ENCODE data around the gene FBXO10. TPM values are rescaled to one million over a fixed set of nuclear protein-coding genes. Genes with fewer than 3 reads are reported as not detected.

Gene FBXO10, protein sequence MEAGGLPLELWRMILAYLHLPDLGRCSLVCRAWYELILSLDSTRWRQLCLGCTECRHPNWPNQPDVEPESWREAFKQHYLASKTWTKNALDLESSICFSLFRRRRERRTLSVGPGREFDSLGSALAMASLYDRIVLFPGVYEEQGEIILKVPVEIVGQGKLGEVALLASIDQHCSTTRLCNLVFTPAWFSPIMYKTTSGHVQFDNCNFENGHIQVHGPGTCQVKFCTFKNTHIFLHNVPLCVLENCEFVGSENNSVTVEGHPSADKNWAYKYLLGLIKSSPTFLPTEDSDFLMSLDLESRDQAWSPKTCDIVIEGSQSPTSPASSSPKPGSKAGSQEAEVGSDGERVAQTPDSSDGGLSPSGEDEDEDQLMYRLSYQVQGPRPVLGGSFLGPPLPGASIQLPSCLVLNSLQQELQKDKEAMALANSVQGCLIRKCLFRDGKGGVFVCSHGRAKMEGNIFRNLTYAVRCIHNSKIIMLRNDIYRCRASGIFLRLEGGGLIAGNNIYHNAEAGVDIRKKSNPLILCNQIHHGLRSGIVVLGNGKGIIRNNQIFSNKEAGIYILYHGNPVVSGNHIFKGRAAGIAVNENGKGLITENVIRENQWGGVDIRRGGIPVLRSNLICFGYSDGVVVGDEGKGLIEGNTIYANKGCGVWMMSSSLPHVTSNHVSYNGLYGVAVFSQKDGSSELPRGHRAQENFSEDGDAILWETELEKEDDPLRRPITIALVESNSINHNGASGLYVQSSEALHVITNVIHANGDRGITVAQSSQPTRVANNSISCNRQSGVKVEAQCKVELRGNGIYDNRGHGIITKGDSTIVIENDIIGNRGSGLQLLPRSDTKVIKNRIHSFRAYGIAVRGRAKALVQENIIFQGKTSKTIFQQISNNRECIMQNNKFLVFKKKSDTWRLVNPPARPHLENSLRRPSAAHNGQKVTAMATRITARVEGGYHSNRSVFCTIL
- 15.1 TPM for polyA plus RNA-seq

DNA sequence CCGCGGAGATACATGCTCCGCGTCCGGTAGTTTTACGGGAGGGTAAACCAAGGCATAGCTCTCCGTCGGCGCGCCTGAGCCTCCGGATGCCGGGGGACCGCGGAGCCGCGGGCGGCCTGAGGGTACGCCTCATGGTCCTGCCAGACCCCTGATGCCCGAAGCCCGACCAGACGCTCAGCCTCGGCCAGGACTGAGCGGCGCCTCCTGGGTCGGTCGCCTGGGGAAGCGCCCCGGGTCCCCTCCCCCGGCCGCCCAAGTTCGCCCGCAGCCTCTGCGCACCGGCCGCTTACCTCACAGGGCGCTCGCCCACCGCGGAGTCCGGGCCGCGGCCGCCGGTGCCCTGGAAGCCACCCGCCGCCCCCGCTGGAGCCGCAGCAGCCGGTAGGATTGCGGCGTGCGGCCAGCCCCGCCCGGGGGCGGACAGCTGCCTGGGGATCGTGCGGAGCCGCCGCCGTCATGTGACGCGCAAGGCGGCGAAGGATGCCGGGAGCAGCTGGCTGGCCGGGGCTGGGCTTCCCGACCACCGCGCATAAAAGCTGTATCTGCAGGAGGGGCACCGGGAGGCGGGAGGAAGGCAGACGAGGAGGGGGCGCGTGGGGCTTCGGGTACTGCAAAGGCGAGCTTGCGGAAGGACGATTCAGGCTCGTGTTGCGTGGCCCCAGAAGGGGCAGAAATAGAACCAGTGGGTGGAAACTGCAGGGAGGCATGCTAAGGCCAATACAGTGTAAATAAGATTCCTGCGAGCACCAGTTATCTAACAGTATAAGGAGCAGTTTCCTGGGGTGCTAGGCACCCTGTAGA is at the start of gene FBXO10:
Gene FBXO10 (minus strand): TSS at position 460 of the 801 bp plus-strand sequence. CDS start 34,612 bp downstream, outside the sequence.
- Mint-ChIP-seq H3K27me3 (no peaks in the 10 kb centered on the region), H3K4me1 (peaks cover 31 to 46% (median 45%) of the 10 kb centered on the region in 3 donors), H3K36me3 (peaks cover 10% of the 10 kb centered on the region), H3K27ac (peak within 1 kb of the TSS; percentile 93 to 99 (median 96)), H3K9me3 (no peaks in the 10 kb centered on the region), H3K4me3 (peak within 1 kb of the TSS; percentile 95 to 99 (median 97))

DNA sequence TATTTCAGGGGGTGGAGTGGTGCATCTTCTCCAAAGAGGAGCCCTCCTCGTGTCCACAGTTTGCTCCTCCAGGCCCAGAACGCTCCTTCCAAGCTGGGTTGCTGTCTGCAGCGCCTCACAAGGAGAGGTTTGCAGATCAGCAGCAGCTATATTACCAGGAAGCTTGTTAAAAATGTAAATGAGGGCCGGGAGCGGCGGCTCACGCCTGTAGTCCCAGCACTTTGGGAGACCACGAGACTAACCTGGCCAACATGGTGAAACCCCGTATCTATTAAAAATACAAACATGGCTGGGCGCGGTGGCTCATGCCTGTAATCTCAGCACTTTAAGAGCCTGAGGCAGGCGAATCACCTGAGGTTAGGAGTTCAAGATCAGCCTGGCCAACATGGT is 49.6 kb upstream of the FBXO10 start:
- Mint-ChIP-seq H3K4me3 (no peak overlapping the region), H3K36me3 (no peaks in the 10 kb centered on the region), H3K27me3 (peaks cover 2% of the 10 kb centered on the region), H3K27ac (no peak overlapping the region), H3K9me3 (no peaks in the 10 kb centered on the region), H3K4me1 (peaks cover 0 to 5% (median 0%) of the 10 kb centered on the region in 3 donors)

DNA sequence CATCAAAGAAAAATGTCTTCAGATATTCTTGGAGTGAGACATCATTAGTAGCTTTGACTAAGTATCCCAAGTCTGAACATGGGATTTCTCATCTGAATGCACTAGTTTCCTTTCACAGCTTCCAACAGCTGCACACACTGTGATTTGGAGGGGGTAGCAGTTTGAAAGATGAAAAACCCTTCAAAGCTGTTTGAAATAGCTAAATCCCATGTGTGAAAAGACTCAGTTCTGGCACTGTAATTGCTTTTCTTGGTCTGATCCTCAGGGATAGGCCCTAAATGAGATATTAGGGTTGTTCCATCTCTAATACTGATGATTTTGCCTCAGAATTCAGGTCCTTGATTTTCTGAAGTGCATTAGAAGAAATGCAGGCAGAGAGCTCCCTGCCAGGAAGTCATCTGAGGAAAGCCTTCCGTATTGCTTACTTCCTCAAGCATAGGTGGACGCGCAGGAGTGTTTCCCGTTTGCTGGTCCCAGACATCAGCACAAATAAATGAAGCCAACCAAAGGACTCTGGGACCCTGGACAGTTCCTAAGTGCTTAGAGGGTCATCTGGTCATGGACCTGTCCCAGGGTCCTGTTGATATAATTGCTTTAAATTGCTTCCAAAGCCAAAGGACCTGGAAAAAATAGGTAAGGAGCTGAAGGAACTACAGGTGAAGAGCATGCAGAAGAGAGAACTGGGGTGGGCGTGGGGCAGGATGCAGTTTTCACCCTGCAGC is 49.0 kb upstream of the FBXO10 start:
- Mint-ChIP-seq H3K4me1 (peaks cover 0 to 5% (median 0%) of the 10 kb centered on the region in 3 donors), H3K27ac (no peak overlapping the region), H3K9me3 (no peaks in the 10 kb centered on the region), H3K27me3 (peaks cover 2% of the 10 kb centered on the region), H3K4me3 (no peak overlapping the region), H3K36me3 (no peaks in the 10 kb centered on the region)

DNA sequence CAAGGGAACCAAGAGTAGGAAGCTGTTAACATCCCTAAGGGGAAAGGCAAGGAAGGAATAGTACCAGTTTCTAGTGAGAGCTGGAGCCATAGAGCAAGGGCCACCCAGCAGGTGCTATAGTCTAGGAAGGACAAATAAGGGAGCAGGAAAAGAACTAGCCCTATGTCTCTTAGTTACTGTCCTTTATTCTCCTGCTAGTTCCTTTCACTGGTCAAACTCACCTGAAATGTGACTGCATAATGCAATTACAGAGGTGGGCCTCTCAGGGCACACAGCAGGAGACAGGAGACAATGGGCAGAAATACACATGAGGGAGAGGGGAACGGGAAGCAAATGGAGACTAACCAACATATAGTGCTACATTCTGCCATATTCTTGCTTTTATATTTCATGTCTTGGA is 47.9 kb upstream of the FBXO10 start:
- Mint-ChIP-seq H3K4me3 (no peak overlapping the region), H3K36me3 (no peaks in the 10 kb centered on the region), H3K9me3 (no peaks in the 10 kb centered on the region), H3K4me1 (peaks cover 0 to 5% (median 0%) of the 10 kb centered on the region in 3 donors), H3K27me3 (peaks cover 2% of the 10 kb centered on the region), H3K27ac (no peak overlapping the region)

DNA sequence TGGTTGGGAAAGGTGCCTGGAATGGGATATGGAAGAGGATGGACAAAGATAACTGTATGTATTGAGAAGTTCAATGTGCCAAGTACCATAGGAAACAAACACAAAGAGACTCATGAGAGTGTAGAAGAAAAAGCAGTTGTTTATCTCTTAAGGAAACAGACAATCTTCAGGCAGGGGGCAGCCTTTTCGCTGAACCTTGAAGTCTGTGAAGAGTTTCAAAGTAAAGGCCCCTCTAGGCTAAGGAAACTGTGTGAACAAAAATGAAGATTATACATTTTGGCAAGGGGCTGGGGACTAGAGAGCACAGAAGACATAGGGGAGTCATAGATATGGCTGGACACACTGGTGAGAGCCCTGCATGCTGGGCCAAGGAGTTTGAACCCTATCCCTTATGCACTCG is 47.1 kb upstream of the FBXO10 start:
- H3K27me3 Mint-ChIP-seq, result peaks cover 2% of the 10 kb centered on the region
- H3K9me3 Mint-ChIP-seq, result no peaks in the 10 kb centered on the region
- H3K36me3 Mint-ChIP-seq, result no peaks in the 10 kb centered on the region
- no peak overlapping the region for H3K4me3 Mint-ChIP-seq
- H3K4me1 Mint-ChIP-seq, result peaks cover 0 to 5% (median 0%) of the 10 kb centered on the region in 3 donors
- no peak overlapping the region for H3K27ac Mint-ChIP-seq

DNA sequence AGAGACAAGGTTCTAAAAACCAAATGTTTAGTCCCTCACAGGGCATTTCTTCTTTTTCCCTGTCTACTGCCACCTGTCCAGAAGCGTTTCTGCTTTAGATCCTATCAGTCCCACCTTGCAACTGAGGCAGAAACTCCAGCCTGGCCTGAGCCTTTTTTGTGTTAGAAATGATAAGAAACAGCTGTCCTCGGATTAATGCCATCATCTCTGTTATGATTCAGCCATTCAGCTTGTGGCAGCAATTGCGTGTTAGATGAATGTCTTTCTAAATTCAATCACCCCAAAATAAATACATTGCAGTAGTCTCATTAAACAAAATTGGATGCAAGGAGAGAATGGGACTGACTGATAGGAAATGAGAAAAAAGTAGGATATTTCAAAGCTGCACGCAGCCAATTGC is 46.3 kb upstream of the FBXO10 start:
- no peak overlapping the region for H3K27ac Mint-ChIP-seq
- H3K4me3 Mint-ChIP-seq, result no peak overlapping the region
- peaks cover 0 to 5% (median 0%) of the 10 kb centered on the region in 3 donors for H3K4me1 Mint-ChIP-seq
- H3K36me3 Mint-ChIP-seq, result no peaks in the 10 kb centered on the region
- peaks cover 2% of the 10 kb centered on the region for H3K27me3 Mint-ChIP-seq
- H3K9me3 Mint-ChIP-seq, result no peaks in the 10 kb centered on the region

DNA sequence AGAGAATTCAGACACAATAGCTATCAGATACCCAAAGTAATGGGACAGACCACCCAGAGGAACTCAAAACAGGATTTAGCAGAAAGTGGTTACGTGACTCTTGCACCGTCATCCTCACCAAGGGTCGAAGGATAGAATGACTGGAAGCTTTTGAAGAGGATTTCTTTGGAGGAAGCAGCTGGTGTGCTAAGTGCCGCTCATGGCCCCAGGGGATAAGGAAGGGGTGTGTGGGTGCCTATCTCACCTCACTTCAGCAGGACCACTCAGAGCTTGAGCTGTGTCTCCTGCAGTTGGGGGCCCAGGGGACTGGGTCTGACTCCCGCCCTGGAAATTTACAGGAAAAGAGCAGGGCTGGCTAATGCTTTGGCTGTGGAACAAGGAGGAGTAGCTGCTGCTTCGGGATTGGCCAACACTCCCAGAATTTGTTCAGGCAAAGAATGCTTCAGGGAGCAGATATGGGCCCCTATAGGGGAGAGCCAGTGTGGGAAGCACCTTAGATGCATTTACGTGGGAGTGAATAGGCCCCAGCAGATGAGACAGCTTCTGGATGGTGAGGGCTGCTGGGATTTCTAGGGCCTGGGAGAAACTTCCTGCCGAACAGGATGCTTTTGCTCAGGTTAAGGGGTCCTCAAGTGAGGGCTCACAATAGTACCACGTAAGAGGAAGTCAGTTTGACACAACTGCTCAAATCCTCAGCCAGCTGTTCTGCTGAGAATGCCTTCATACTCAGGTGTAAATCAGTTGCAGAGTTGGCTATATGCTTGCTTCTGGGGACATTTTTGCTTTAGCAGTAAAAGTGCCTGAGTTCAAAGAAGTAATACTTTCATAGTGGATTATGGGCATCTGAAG is 45.3 kb upstream of the FBXO10 start:
- H3K36me3 Mint-ChIP-seq, result no peaks in the 10 kb centered on the region
- H3K9me3 Mint-ChIP-seq, result no peaks in the 10 kb centered on the region
- H3K27ac Mint-ChIP-seq, result no peak overlapping the region
- no peaks in the 10 kb centered on the region for H3K4me1 Mint-ChIP-seq
- H3K4me3 Mint-ChIP-seq, result no peak overlapping the region
- no peaks in the 10 kb centered on the region for H3K27me3 Mint-ChIP-seq

DNA sequence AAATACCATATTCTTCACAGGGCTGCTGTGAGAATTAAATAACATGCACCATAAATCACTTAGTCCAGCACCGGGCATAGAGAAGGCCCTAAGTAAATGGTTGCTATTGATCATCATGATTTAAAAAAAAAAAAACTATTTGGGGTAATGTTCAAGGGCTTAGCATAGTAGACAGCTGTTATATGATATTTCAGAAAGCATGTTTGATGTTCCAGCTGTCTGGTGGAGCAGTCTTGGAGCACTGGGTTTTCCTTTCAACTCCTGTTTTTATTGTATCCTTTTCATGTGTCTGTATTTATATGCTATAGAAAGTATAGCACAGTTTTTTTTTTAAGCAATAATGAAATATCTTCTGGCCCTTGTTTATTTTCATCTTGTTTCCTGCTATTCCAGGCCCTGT is 44.2 kb upstream of the FBXO10 start:
- no peak overlapping the region for H3K27ac Mint-ChIP-seq
- no peaks in the 10 kb centered on the region for H3K9me3 Mint-ChIP-seq
- H3K4me3 Mint-ChIP-seq, result no peak overlapping the region
- no peaks in the 10 kb centered on the region for H3K4me1 Mint-ChIP-seq
- H3K27me3 Mint-ChIP-seq, result no peaks in the 10 kb centered on the region
- no peaks in the 10 kb centered on the region for H3K36me3 Mint-ChIP-seq

DNA sequence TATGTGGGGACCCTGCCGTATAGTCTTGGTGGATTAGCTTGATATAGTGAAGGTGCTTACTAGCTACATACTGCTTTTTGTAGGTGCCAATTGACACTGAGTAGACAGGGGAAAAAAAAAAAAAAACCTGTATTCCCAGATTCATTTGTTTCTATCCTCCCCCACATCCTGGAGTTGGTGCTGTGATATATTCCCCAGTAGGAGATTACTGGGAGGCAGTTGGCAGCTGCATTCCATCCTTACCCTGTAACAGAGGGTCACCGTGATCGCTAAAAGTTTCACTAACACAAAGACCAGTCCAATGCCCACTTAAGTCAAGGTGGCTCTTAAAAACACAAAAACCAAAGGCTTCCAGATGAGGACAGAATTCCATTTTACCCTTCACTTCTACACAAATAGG is 43.6 kb upstream of the FBXO10 start:
- Mint-ChIP-seq H3K27me3 (no peaks in the 10 kb centered on the region), H3K36me3 (no peaks in the 10 kb centered on the region), H3K27ac (no peak overlapping the region), H3K4me3 (no peak overlapping the region), H3K9me3 (no peaks in the 10 kb centered on the region), H3K4me1 (no peaks in the 10 kb centered on the region)

DNA sequence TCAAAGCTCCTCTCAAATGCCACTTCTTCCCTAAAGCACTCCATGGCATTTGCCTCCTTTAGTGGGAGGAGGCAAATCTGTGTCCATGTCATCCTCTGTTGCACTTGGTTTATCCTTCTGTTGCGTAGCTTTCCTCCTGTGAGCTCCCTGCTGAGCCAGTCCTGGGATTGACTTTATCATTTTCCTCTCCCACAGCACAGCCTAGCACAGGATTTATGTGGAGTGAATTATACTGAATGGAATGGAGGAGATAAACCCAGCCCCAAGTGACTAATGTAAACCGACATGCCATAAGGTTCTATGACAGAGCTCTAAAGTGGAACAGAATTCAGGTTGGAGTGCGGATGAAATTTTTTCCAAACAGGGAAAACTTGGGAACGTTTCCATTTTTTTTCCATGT is 42.6 kb upstream of the FBXO10 start:
- H3K4me1 Mint-ChIP-seq, result no peaks in the 10 kb centered on the region

DNA sequence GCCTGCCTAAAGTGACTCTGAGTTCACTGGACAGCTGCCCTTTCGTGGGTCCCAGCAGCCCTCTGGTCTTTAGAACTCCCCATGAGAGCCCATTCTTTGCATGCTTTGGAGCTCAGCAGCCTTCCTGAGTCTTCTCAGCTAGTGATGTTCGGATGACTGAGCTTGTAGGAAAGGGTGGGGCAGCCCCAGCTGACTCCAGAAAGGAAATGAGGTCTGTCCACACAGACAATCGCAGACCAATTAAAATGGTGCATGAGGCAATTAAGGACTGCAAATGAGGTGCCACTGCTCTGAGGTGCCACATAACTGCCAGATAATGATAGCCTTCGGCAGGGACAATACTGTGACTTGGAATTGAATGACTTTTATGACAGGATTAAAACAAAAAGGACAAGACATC is 41.7 kb upstream of the FBXO10 start:
- no peak overlapping the region for H3K4me3 Mint-ChIP-seq
- H3K27ac Mint-ChIP-seq, result no peak overlapping the region
- no peaks in the 10 kb centered on the region for H3K9me3 Mint-ChIP-seq
- no peaks in the 10 kb centered on the region for H3K27me3 Mint-ChIP-seq
- H3K4me1 Mint-ChIP-seq, result no peaks in the 10 kb centered on the region
- H3K36me3 Mint-ChIP-seq, result no peaks in the 10 kb centered on the region

More for the DNA sequence above, 42.6 kb upstream of the FBXO10 start:
- Mint-ChIP-seq H3K27me3 (no peaks in the 10 kb centered on the region), H3K36me3 (no peaks in the 10 kb centered on the region), H3K27ac (no peak overlapping the region), H3K9me3 (no peaks in the 10 kb centered on the region), H3K4me3 (peak overlapping the region in 1 of 4 donors; percentile 81)

DNA sequence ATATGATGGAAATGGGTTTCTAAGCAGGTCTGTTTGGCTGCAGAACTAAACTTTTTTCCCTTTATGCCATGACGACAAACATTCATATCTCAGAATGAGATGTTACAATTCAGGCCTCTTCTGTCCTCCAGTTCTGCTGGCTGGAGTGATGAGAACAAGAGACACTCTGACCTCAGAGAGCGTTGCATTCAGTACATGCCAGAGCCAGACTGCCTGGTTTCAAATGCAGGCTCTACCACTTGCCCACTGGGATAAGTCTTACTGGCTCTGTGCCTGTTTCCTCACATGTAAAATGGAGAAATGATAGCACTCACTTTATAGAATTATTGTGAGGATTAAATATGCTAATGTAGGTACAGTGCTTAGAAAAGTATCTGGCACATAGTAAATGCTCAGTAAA is 41.0 kb upstream of the FBXO10 start:
- H3K27ac Mint-ChIP-seq, result no peak overlapping the region
- no peak overlapping the region for H3K4me3 Mint-ChIP-seq
- H3K27me3 Mint-ChIP-seq, result no peaks in the 10 kb centered on the region
- no peaks in the 10 kb centered on the region for H3K36me3 Mint-ChIP-seq
- no peaks in the 10 kb centered on the region for H3K4me1 Mint-ChIP-seq
- H3K9me3 Mint-ChIP-seq, result no peaks in the 10 kb centered on the region

DNA sequence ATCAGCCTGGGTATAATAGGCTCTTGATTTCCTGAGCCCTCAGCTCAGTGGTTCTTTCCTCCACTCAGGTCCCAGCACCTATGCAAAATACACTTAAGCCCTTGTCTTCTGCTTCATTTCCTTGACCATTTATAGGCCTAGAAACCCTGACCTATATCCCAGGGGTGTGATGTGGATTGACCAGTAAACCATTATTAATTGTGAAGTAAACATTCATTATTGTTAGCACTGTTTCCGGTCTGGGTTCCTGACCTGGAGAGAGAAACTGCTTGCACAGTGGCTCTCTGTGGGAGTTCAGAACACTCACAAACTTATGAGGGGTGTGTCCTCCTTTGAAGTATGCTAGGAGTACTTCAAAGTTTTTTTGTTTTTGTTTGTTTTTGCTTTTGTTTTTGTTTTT is 35.8 kb upstream of the FBXO10 start:
- no peaks in the 10 kb centered on the region for H3K4me1 Mint-ChIP-seq
- no peaks in the 10 kb centered on the region for H3K36me3 Mint-ChIP-seq
- H3K4me3 Mint-ChIP-seq, result no peak overlapping the region
- H3K27ac Mint-ChIP-seq, result no peak overlapping the region
- H3K9me3 Mint-ChIP-seq, result no peaks in the 10 kb centered on the region
- H3K27me3 Mint-ChIP-seq, result peaks cover 5% of the 10 kb centered on the region

Data from IgD-negative memory B cell (primary cell).